CD4-positive, alpha-beta T cell (primary cell): ENCODE measurements around the gene CADM1. TPM values are rescaled to one million over a fixed set of nuclear protein-coding genes. Genes with fewer than 3 reads are reported as not detected.

ENCODE experiments used
- ATAC-seq: fragments of 200-7000 bp; cut with Tn5 transposase; one replicate; pipeline ENCODE4 v1.10.0; 2022; ENCODE audit warnings: mild to moderate bottlenecking; ENCODE audit not compliant: poor library complexity
- CTCF ChIA-PET: fragments of 350-600 bp; sonication (Branson Sonifier 250); formaldehyde crosslinking; loops from one replicate; lab custom pipeline; 2021; ENCODE audit warnings: antibody characterized with exemption, inconsistent platforms; lab: Charles Lee
- POLR2A ChIA-PET: fragments of 350-600 bp; sonication (Branson Sonifier 250); formaldehyde crosslinking; loops from one replicate; lab custom pipeline; 2021; ENCODE audit warnings: antibody characterized with exemption, inconsistent platforms; lab: Charles Lee
- DNase-seq, 14 experiments: peaks; one replicate each; pipeline ENCODE4 v3.0.0-alpha.2; 2013 to 2020; ENCODE audit warnings: mixed read lengths in 2 of 14
- H3K27ac ChIP-seq, 2 donors: one replicate each; pipeline versions ENCODE4 v1.5.1 to v1.7.0; 2013; ENCODE audit warnings: low read length in 2 of 2, low read depth in 1 of 2, mild to moderate bottlenecking in 1 of 2
- H3K27me3 ChIP-seq, 2 experiments: 1 replicate in 1 of 2; 2 replicates in 1 of 2; pipeline versions ENCODE4 v1.6.1 to v1.7.0; 2013; ENCODE audit warnings: low read length in 2 of 2, control low read depth in 1 of 2, mild to moderate bottlenecking in 1 of 2, moderate library complexity in 1 of 2; ENCODE audit not compliant: insufficient read depth in 2 of 2, control insufficient read depth in 1 of 2
- H3K36me3 ChIP-seq: one replicate; pipeline ENCODE4 v1.6.1; 2013; ENCODE audit warnings: low read length, control low read depth; ENCODE audit not compliant: insufficient read depth
- H3K4me1 ChIP-seq: one replicate; pipeline ENCODE4 v1.6.1; 2013; ENCODE audit warnings: low read length, control low read depth; ENCODE audit not compliant: insufficient read depth
- H3K4me3 ChIP-seq: one replicate; pipeline ENCODE4 v1.5.1; 2013; ENCODE audit warnings: mild to moderate bottlenecking, low read length, moderate library complexity
- H3K9me3 ChIP-seq, 2 experiments: 1 replicate in 1 of 2; 2 replicates in 1 of 2; pipeline versions ENCODE4 v1.6.1 to v1.7.0; 2013; ENCODE audit warnings: low read length in 2 of 2, mild to moderate bottlenecking in 2 of 2, control low read depth in 1 of 2, moderate library complexity in 1 of 2; ENCODE audit not compliant: control insufficient read depth in 1 of 2, insufficient read depth in 1 of 2
- H3K27ac Mint-ChIP-seq: one replicate; pipeline ENCODE4 v1.8.0; 2020; ENCODE audit warnings: mixed read lengths
- H3K27me3 Mint-ChIP-seq: one replicate; pipeline ENCODE4 v1.8.0; 2021; ENCODE audit warnings: mixed read lengths
- H3K36me3 Mint-ChIP-seq: one replicate; pipeline ENCODE4 v1.8.0; 2021; ENCODE audit warnings: low read depth, mixed read lengths
- H3K4me1 Mint-ChIP-seq: one replicate; pipeline ENCODE4 v1.8.0; 2021; ENCODE audit warnings: low read depth, mixed read lengths
- H3K4me3 Mint-ChIP-seq: one replicate; pipeline ENCODE4 v1.8.0; 2020; ENCODE audit warnings: mild to moderate bottlenecking, mixed read lengths
- H3K9me3 Mint-ChIP-seq: one replicate; pipeline ENCODE4 v1.8.0; 2020; ENCODE audit warnings: mixed read lengths
- CTCF ChIP-seq: fragments of 200-600 bp; IDR thresholded peaks from one replicate; pipeline ENCODE4 v1.8.0; 2022; ENCODE audit warnings: antibody characterized with exemption, mild to moderate bottlenecking
- intact Hi-C, 2 experiments: fragments of 100-400 bp; cut with DNase I in 1 of 2; cut with micrococcal nuclease in 1 of 2; formaldehyde crosslinking; loops; one replicate each; pipeline versions ENCODE4 v1.15.1 to v1.9.0; 2023 to 2025; cut with DNase I, micrococcal nuclease
- total RNA-seq, 174 experiments: library from RNA in 2 of 174; stranded (reverse) in 2 of 174; gene quantifications; one replicate each; pipeline ENCODE4 v1.2.3 and lab custom pipeline; 2021 to 2026

CADM1 gene
- total RNA-seq, 2 experiments from 2014 or later = 1.1 to 1.4 TPM

GRCh38 chr11:115527534-115528125 is 23.4 kb upstream of the CADM1 start:
- H3K27me3 Mint-ChIP-seq = peaks cover 34% of the 10 kb centered on the region
- no peak for TF ChIP-seq CTCF
- peaks cover 2% of the 10 kb centered on the region for H3K9me3 Mint-ChIP-seq
- Histone ChIP-seq H3K27me3 (no peaks in the 10 kb centered on the region), H3K36me3 (no peaks in the 10 kb centered on the region), H3K4me3 (no peak overlapping the region), H3K9me3 (no peaks in the 10 kb centered on the region), H3K27ac (no peak overlapping the region), H3K4me1 (no peaks in the 10 kb centered on the region)
- no peak overlapping the region for H3K4me3 Mint-ChIP-seq
- no peaks in the 10 kb centered on the region for H3K4me1 Mint-ChIP-seq
- intact Hi-C loops = no loop called here
- DNase-seq = no peak
- POLR2A ChIA-PET = no interaction called here
- no peaks in the 10 kb centered on the region for H3K36me3 Mint-ChIP-seq
- H3K27ac Mint-ChIP-seq = no peak overlapping the region
- no peak for ATAC-seq
- CTCF ChIA-PET = interaction anchor here (0.7 kb wide), 1 partner anchor 20 kb away, joined by 3 read pairs; no protein-coding TSS in a partner anchor

GRCh38 chr11:115525531-115526006 is 21.4 kb upstream of the CADM1 start:
- H3K36me3 Mint-ChIP-seq = no peaks in the 10 kb centered on the region
- H3K36me3 ChIP-seq = no peaks in the 10 kb centered on the region
- no peak overlapping the region for H3K27ac Mint-ChIP-seq
- H3K4me1 Mint-ChIP-seq = no peaks in the 10 kb centered on the region
- H3K27me3 ChIP-seq = no peaks in the 10 kb centered on the region
- H3K27me3 Mint-ChIP-seq = peaks cover 26% of the 10 kb centered on the region
- ChIA-PET POLR2A (no interaction called here), CTCF (no interaction called here)
- TF ChIP-seq CTCF = no peak
- H3K9me3 Mint-ChIP-seq = no peaks in the 10 kb centered on the region
- intact Hi-C loops = no loop called here
- DNase-seq (no peak), ATAC-seq (no peak)
- no peaks in the 10 kb centered on the region for H3K4me1 ChIP-seq
- H3K27ac ChIP-seq = no peak overlapping the region
- no peak overlapping the region for H3K4me3 Mint-ChIP-seq
- no peak overlapping the region for H3K4me3 ChIP-seq
- no peaks in the 10 kb centered on the region for H3K9me3 ChIP-seq

- Mint-ChIP-seq H3K4me1 (no peaks in the 10 kb centered on the region), H3K27ac (no peak overlapping the region), H3K4me3 (no peak overlapping the region), H3K27me3 (peaks cover 21% of the 10 kb centered on the region), H3K36me3 (no peaks in the 10 kb centered on the region), H3K9me3 (no peaks in the 10 kb centered on the region)
- no peak overlapping the region for H3K27ac ChIP-seq
- no peaks in the 10 kb centered on the region for H3K36me3 ChIP-seq
- intact Hi-C loops = no loop called here
- H3K27me3 ChIP-seq = no peaks in the 10 kb centered on the region
- POLR2A ChIA-PET = no interaction called here
- ATAC-seq (no peak), DNase-seq (no peak)
- TF ChIP-seq CTCF = no peak
- no peaks in the 10 kb centered on the region for H3K4me1 ChIP-seq
- CTCF ChIA-PET = no interaction called here
- H3K4me3 ChIP-seq = no peak overlapping the region
- H3K9me3 ChIP-seq = no peaks in the 10 kb centered on the region
Observed at GRCh38 chr11:115524572-115524971, 20.4 kb upstream of the CADM1 start.
